Measurements from ENCODE around the gene RCC2.

Gene RCC2

DNA sequence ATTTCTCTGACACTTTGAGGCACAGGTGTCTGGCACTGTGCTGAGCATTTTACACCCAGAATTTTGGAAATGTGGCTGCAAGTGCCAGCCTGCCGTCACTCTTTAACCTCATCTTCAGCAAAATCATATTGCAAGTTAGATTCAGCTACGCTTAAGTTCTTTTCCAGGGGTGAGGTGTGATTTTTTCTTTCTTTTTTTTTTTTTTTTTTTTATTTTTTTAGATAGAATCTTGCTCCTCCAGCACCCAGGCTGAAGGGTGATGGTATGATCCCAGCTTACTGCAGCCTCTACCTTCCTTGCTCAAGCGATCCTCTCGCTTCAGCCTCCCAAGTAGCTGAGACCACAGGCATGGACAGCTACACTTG is 2.5 kb upstream of the RCC2 start:
- DNase-seq (ENCODE audit: low spot score), result no peak

DNA sequence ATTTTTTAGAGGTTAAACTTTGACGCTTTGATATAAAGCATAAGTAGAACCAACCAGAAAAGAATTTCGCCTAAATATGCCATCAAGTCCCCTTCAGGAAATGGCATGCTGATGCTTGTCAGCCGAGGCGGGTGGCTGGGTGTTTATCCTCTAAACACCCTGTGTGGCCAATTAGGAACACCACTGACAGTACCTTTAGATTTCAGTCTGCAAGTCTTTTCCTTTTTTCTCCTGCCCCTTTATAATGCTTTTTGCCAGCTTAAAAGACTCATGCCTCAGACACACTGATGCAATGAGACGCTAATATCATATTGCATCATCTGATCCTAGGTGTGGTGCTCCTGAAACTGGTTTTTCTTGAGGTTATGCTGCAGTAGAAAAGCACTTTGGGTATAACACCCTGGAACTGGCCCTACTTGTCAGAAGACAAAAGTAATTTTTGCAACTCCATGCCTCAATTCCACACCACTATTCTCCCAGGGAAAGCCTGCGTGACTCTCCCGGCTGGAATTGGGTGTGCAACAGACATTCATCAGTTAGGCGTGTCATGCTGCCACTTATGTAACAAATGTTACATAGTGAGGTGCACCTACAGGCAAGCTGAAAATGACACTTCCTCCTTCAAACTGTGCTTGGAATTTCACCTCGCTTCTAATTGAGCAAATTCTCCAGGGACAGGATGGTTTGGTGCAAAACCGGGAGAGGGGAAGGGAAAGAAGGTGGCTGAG is 2.0 kb upstream of the RCC2 start:
- no peak for DNase-seq (ENCODE audit: low spot score)

DNA sequence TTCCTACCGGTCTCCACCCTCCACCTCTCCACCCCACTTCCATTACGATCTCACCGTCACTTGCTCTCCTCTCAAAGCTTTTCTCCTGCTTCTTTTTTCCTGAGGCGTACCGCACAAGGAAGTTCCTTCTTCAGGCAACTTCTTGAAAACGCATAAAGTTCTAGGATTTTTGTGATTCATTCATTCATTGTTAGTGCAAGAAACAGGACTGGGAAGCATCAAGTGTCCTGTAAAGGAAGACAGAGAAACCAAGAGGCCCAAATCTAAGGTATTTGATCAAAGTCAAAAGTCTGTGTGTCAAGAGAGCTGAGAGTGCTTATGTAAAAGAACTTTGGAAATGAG is 1.3 kb upstream of the RCC2 start:
- DNase-seq (ENCODE audit: low spot score), result no peak

DNA sequence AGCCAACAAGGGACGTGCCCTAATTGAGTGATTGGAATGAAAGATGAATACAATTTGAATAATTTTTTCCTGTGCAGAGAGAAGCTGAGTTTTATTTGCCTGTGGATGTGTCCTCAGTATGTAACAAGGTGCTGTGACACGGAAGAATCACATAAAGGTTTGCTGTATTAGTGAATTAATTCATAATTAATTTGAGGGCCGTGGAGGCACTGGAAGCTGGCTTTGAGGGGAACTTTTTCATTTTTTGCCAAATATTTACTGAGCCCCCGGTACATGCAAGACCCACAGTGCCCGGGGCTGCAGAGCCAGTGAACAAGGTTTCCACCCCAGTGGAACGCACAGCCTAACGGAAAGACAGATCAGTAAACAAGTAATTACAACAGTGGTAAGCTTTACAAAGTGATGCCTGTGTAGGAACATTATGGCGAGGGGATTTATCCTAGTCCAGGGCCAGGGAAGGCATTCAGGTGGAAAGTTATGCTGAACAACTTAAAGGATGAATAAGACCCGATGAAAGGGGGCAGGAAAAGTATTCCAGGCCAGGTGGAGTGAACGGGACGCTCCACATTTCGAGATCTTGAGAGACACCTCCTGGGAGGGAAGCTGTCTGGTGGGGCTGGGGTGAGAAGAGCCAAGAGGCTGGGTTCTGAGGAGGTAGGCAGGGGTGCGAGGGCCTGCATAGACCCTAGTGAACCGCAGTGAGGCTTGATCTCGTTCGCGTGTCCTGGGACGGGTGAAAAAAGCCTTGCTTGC is 773 bp upstream of the RCC2 start:
- DNase-seq (ENCODE audit: low spot score), result peak; percentile 54

DNA sequence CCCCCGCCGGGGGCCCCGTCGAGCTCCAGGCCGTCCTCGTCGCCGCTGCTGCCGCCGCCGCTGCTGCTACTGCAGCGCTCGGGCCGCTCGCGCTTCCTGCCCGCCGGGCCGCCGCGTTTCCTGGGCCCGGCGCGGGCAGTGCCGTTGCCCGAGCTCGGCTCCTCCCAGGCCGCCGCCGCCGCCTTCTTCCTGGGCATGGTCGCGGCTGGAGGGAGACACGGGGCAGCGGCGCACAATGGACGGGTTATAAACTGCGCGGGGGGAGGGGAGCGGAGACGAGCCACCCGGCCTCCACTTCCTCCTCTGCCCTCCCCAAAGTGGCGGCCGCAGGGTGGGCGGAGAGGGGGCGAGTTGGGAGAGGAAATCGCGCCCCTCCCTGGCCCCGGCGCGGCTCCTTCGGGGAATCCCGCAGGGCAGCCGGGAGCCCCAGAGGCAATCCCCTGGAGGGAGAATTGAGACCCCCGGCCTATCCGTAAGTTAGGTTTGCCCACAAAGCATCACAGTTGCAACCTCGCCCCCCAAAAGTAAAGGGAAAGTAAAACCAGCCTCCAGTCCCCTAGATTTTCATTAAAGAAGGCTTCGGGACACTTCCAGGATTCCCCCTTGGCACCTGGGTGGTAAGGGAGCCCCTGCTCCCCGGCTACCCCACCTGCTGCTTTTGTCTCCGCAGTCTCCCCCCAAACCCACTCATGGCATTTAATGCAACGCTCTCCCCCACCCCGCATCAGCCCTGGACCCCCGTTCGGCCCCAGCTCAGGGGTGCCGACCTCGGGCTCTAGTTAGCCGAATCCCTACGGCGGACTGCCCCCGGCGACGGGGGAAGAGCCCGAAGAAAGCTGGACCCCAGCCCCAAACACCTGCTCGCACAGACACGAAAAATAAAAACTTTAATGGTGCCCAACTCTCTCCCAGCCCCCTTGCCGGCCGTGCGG is 893 bp downstream of the RCC2 start:
- DNase-seq (ENCODE audit: low spot score), result peak; percentile 57

DNA sequence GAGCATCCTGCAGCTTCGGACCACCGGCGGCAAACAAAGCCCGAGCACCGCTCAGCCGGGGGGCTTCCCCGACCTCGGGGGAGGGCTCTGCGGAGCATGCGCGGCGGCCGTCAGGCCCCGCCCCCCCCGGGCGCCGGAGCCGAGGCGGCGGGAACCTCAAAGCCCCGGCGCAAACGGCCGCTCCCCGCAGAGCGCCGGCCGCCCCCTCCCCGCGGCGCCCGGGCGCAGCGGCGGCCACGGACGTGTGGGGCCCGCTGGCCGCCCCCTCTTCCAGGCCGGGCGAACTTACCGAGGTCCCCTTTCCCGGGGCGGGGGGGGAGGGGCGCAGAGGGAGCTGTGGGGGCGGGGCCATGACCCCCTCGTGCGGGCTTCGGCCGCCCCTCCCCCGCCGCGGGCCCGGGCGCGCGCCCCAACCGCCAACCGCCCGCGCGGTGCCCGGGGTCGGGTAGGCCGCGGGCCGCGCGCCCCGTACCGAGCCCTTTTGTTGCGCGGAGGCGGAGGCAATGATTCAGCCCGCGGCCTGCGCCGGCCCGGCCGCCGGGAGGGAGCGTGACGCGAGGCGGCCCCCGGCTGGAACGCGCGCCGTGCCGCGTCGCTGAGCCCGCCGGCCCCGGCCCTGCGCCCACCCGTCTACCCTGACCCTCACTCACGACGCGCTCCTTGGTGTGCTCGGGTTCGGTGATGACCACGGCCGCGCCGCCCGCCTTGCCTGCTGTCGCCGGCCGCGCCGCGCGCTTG is 1.7 kb downstream of the RCC2 start:
- peak; percentile 12 for DNase-seq (ENCODE audit: low spot score)

DNA sequence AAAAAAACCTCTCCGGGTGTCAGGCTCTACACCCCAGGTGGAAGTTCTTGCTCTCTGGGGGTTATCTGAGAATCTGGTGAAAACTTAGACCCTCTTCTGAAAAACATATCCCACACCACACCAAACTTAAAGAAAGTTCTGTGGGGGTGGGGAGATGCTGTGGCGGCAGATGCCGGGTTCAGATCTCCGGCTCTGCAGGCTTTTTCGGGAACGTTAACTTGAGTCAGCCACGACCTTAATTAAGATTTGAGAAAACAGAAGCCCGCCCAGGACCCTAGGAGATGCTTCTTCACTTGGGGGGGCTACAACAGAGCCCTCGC is 2.3 kb downstream of the RCC2 start:
- no peak for DNase-seq (ENCODE audit: low spot score)

DNA sequence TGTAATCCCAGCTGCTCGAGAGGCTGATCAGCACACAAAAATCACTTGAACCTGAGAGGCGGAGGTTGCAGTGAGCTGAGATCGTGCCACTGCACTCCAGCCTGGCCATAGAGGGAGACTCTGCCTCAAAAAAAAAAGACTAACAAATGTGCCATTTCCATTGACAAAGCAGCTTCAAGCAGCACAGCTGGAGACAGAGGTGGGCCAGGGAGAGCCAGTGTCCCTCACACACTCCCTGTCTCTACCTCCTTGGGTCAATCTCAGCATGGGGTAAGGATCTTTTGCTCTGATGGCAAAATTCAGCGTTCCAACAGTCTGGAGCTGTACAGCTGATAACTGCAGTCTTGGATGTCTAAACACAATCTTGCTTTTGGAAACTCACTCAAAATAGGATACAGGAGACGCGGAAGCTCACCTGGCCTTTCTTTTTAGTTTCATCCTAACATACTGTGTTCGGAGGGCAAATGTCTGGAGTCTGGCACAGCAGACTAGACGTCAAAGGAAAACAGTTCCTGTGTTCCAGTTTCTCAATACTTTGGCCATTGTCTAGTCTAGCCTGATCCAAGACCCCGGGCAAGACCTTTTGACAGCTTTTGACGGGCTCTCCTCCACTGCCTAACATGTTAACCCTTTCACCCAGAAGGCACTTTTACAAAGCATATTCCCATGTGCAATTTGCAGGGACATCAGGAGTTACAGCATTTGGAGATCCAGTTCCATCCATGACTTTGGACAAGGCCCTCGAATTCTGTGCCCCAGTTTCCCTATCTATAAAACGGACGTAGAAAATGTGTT is 2.9 kb downstream of the RCC2 start:
- DNase-seq (ENCODE audit: low spot score), result peak; percentile 18

DNA sequence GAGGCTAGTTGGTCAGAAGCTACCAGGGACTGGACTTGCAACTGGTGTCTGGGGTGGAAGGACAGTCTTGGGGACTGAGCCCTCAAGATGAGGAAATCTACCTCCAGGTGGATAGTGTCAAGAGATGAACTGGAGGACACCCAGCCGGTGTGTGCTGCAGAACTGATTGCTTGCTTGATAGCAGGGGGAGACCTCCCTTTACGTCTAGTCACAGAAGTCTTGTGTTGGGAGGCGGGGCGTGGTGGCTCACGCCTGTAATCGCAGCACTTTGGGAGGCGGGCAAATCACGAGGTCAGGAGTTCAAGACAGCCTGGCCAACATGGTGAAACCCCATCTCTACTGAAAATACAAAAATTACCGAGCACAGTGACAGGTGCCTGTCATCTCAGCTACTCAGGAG is 4.9 kb downstream of the RCC2 start:
- DNase-seq (ENCODE audit: low spot score), result no peak

DNA sequence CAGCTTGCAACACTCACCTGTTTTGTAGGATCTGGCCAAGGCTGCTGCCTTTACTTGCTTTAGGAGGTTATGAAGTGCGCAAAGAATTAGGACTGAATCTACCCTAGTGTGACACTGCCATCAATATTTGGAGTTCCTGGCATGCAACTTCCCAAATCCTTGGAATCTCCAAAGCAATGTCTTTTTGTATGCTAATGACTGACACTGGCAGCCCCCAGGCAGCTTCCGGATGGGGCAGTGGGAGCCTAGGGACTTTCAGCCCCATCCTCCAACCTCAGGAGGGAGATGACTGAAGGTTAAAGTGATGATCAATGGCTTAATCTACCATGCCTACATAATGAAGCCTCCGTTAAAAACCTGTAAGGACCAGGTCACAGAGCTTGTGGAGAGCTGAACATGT is 5.5 kb downstream of the RCC2 start:
- DNase-seq (ENCODE audit: low spot score), result no peak

DNA sequence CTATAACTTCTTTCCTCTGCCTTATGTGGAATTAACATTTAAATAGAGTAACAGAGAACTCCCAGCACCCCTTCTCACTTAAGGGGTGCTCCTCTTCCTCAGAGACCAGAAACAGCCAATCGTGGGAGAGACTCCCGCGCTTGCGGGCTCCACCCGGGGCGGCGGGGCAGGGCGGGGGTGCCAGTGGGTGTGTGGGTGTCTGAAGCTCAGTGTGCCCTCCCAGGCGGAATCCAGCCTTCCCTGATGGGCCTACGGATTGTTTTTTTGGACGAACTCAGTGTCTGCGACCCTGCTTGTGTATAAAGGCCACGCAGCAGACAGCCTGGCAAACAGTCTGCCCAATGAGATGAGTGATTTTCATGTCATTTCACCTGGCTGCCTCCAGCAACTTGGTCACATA is 6.2 kb downstream of the RCC2 start:
- no peak for DNase-seq (ENCODE audit: low spot score)

DNA sequence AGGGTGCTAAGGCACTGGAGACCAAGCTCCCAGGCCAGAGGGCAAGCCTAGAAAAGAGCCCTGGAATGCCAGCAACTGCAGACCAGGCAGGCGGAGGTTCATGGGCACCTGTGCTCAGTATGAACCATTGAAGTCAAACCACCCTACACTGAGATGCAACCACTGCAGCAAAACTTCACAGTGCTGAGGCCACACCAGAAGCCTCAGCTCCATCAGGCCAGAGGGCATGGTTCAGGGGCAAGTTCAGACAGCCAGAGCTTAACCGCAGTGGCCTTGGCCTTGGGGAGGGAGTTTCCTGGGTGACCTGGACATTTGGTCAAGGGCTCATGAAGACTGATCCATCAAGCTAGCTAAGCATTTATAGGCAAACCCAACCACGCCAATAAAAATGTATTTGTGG is 7.1 kb downstream of the RCC2 start:
- no peak for DNase-seq (ENCODE audit: low spot score)

DNA sequence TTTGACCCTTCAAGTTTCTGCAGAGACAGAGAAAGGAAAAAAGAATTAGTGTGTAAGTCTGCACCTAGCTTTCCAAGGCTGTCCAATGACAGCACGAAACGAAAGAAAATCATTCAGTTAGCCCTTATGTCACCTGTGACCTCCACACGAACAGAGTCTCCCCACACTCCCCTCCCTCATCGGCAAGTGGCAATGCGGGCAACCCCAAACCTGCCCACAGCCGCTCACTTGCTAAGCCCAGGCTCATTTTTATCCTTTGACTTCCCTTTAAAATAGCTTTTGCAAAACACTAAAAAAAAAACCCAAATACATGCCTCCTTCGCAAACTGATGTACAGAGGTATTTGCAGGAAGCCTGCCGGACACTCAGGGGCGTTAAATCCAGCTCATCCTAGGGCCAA is 10.3 kb downstream of the RCC2 start:
- DNase-seq (ENCODE audit: low spot score), result no peak

DNA sequence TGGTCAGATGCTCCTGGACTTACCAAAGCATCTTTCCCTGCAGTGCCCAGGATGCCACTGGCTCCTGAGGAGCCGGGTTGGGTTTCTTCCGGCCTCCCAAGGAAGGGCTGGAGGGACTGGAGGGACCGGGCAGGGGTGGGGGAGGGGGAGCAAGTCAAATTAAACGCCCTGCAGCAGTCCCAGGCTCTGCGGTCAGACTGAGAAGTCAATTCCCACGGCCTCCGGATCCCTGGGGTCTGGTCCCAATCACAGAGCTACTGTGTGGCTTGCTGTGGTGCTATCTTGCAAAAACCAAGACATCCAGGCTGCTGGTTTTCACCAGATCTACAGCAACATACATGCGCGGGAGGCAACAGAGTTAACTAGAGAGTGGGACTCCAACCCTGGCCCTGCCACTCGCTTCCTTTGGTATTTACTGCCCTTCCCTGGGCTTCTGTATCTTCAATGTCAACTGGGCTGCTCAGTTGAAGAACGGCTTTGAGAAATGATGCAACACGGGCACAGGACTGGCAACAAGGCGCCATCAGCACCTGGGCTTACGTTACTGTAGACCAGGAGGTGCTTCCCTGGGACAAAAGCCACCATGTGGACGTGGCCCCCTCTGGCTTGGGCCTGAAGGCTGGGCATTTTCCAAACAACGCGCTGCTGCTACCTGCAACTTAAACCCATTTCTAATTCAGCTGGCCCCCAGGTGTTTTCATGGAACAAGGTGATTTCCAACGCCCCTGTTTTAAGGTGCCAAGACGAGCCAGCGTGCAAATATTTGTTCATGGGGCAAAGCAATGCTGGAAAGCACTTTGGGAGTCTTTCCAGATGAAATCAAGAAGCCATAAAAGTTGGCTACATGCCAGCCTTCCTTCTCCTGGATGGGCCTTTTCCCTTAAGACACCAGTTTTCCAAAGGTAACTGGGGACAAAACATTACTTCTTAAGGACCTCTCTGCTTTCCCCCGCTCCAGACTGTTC is 11.5 kb downstream of the RCC2 start:
- DNase-seq (ENCODE audit: low spot score), result no peak

DNA sequence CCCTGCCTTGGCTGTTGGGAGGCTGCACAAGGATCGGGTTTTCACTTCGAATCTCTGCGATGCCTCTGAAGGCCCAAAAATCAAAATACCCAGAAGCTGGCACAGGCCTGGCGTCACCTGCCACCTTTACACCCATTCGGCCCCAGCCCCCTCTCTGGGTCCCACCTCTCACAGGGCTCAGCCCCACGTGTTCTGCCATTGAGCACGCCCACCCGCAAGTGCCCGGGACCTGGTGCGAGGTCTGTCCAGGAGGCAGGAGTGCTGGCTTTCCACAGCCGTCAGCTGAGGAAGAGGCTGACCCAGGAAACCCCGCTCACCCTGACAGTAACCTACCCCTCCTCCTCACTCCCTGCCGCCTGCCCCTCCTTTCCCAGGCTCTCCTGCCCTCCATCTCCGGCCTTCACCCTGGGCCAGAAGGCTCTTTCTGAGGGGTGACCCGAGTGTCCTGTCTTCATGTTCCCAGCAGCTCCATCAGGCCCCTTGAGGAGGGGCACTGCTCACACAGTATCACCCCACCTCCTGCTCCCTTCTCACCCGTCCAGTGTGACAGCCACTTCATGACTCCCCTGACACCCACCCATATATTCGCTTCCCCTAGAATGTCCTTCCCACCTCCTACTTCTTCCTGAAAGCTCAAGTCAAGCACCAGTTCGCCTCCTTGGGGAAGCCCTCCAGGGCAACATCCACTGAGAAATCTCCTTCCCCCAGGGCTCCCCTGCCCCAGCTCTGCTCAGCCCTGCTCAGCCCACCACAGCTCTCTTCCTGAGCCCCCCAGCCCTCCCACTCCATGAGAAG is 13.5 kb downstream of the RCC2 start:
- DNase-seq (ENCODE audit: low spot score), result no peak

DNA sequence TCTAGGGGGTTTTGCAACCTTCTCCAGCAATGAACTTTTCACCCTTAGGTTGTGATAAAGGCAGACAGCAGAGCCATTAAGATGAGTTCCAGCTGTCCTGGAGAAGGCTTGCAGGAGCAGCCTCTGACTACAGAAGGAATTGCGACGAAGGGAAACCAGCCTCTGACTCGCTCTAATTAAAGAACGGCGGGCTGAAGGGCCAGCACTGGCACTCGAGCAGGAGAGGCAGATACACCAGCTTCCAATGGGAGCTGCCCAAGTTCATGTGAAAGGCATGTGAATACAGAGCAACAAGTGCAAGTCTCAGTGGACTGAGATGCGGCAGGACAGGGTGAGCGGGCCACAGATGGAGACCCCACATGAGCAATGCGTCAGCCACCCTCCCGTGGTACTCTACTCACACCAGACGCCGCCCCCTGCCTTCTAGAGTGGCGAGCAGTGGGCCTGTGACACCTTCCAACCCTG is 15.7 kb downstream of the RCC2 start:
- DNase-seq (ENCODE audit: low spot score), result no peak

DNA sequence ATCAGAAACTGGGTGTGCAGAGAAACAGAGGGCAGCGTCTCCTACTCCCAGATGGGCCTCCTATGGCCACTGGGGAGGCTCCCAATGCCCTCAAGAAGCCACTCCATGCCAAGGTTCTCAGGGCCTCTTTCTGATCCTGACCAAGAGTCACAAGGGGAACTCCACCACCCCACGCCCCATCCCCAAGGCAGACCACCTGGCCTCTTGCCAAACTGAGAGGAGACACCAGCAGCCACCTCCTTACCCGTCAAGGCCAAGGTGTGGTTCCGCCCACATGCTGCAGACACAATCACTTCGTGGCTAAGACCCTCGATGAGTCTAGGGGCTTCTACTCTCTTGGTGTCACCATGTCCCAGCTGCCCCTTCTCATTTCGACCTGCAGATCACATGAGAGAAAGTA is 17.0 kb downstream of the RCC2 start:
- no peak for DNase-seq (ENCODE audit: low spot score)

DNA sequence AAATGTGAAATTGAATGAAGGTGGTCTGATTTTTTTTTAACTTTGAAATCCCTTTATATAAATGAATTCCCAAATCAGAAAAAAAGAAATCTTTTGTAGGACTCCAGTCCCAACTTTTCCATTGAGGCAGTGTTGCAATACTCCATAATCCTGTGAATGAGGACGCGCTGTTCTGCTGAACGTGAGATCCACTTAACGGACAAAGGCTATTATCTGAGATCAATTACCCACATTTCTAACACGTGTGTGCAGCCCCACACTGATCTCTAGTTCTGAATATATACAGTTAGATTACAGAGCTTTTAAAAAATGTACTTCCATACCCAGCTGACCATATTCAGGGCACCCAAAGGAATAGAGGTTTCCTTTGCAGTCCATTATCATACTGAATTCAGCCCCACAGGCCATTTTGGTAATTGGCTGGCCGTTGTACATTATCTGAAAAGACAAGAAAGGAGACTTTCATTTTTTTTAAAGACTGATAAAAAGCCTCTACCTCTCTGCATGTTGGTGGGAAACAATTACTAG is 19.0 kb downstream of the RCC2 start:
- DNase-seq (ENCODE audit: low spot score), result no peak

All from pons (tissue), 1 donor.